GM21367 (cell line): ENCODE data around the gene TMEM59L.

Source experiments
- ATAC-seq: cut with Tn5 transposase; IDR thresholded peaks from one replicate; pipeline ENCODE4 v1.9.1; 2021; ENCODE audit not compliant: unreplicated experiment

Gene TMEM59L

GRCh38 chr19:18636183-18636968 lies 23.7 kb downstream of the TMEM59L start:
- ATAC-seq, result peak; percentile 80

- no peak for ATAC-seq
Measured at GRCh38 chr19:18636969-18637629, 24.4 kb downstream of the TMEM59L start, which contains the start of gene KLHL26. KLHL26 (plus strand) TSS chr19:18637028; CDS start chr19:18637055, 27 bp downstream.

DNA sequence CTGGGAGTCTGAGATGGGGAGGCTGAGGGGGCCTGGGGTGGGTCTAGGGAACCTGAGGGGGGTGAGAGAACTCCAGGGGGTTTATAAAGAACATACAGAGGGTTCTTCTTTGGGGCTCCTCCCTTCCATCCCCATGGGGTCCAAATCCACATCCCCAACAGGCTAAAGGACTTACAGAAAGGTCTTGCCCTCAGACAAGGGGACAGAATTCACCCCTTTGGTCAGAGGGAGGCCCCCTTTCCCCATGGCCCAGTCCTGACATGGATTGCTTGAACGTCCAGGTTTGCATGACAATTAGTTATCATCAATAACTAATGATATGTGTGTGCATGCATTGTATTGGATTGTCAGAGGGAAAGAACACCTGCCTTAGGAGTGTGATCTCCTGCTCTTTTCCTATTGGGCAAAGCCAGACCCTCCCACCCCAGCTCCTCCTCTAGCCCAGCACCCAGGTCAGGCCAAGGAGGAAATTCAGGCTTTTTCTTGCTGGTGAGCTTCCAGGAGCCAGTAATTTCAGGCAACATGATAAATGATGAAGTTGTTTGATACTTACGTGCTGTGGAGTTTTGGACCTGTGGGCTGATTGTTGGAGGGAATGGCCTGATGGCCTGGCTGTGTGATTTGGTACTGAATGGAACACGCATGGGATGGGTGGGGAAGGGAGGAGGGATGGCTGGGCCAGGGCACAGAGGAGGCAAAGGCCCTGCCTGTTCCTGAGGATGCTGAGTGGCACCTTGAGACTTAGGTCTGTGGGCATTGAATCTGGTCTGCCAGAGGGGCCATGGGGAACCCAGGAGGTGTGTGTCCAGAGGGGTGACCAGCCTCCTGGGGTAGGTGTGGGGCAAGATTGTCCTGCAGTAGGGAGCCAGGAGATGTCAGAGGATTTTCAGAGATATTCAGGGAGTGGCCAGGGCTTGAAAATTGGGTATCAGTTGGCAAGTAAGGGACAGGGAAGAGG lies 25.3 kb downstream of the TMEM59L start:
- ATAC-seq, result no peak

GRCh38 chr19:18639706-18640243 lies 27.1 kb downstream of the TMEM59L start:
- ATAC-seq, result no peak

DNA sequence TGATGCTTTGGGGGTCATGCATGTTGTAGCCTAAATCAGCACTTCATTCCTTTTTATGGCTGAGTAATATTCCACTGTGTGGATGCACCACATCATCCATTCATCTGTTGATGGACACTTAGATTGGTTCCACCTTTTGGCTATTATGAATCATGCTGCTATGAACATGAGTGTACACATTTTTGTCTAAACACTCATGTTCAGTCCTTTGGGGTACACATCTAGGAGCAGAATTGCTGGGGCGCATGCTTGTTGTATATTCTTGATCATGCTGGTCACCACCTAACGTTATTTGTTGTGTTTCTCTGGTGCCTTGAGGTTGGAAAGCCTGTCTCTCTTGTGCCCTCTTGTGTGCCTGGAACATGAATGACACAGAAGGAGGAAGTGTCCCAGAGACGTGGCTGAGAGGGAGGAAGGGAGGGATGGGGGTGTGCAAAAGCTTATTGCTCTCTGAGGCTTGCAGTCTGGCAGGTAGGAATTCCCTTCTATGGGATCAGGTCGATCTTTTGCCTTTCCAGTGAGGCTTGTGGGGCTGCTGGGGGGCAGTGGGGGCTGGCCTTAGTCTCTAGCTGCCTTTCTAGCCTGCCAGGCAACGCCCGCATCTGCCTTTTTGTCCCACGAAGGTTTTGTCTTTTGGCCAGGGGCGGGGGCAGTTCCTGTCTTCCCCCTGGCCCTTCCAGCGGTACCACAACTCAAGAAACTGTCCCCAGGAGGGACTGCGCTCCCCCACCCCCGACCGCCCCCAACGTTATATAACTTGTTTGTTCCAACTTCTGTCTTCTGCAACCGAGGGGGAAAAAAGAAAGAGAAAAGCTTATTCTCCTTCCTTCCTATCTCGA lies 31.7 kb downstream of the TMEM59L start:
- no peak for ATAC-seq

DNA sequence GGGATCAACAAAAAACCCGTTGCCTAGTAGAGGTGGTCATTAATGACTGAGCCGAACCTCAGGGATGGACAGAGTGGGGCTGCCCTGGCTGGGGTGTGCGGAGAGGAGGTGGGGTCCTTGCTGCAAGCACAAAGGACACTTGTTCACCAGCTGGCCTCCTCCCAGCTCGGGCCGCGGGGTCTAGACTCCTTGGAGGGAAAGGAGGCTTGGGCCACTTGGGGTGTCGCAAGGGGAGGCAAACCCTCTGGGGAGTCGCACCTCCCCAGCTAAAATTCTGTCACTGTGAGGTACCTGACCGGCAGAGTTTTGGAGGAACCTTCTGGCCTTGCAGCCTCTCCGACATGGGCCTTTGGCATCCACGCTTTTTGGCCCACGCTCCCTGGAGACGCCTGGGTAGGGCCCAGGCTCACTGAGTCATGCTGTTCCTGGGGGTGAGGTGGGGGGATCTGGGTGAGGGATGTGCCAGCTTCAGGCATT lies 32.4 kb downstream of the TMEM59L start:
- no peak for ATAC-seq

DNA sequence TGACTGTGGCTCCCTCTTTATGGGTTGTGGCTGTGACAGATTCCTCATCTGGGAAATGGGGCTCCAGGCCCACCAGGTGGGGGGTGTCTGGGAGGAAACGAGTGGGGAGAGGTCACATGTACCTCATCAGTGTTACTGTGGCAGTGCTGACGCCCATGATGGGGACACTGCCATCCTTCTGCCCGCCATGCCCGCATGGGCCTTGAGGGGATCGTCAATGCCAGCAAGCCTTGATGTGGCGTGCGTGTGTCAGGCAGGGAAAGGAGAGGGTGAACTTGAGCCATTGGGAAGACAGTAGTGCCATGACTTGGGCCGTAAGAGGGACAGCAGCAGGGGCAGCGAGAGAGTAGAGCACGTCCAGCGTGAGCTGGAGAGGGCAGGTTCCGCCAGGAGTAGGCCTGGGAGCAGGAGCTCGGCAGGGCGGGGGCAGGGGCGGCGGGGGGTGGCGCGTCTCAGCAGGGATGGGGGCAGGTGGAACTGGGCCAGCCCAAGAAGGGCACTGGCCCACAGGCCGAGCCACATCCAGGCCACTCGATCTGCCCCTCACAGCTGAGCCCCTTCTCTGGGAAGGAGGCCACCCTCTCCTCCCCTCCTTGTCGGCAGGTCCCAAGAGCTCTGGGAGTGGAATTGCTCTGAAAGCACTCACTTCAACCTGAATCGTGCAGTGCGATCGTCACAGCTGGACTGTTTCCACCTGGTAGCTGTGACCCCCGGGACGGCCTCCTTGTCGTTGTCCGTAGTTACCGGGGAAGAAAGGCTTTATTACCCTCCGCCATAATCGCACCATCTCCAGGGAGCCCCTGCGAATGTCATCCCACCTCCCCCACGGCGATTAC lies 34.1 kb downstream of the TMEM59L start:
- ATAC-seq, result no peak

DNA sequence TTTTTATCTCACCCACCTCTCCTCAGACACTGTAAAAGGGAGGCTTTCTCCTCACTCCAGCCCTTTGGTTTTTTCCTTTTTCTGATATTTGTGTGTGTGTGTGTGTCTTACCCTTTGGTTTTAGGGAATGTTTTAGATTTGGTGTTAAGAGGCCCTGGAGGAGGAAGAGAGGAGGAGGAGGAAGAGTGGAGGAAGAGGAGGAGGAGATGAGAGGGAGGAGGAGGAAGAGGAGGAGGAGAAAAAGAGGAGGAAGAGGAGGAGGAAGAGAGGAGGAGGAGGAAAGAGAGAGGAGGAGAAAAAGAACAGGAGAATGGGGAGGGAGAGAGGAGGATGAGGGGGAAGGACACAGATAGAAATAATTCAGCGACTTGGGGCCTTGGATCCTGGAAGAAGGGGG lies 34.7 kb downstream of the TMEM59L start:
- no peak for ATAC-seq

- ATAC-seq, result no peak
Measured at GRCh38 chr19:18647807-18648206, 35.1 kb downstream of the TMEM59L start.

DNA sequence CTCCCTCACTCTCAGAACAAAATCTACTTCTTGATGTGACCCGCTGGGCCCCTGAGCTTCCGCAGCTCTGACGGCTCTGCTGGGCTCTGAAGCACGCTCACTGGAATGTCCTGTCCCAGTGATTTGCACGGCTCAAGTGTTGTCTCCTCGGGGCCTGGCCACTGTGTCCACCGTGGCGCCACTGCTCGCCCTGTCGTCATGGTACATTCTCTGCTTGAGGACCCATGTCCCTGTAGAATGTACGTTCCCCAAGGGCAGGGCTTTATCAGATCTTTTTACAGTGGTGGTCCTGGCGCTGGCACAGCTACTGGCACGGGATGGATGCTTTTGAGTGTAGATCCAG lies 36.3 kb downstream of the TMEM59L start:
- ATAC-seq, result no peak

- ATAC-seq, result no peak
Measured at GRCh38 chr19:18649371-18650020, 36.8 kb downstream of the TMEM59L start.

DNA sequence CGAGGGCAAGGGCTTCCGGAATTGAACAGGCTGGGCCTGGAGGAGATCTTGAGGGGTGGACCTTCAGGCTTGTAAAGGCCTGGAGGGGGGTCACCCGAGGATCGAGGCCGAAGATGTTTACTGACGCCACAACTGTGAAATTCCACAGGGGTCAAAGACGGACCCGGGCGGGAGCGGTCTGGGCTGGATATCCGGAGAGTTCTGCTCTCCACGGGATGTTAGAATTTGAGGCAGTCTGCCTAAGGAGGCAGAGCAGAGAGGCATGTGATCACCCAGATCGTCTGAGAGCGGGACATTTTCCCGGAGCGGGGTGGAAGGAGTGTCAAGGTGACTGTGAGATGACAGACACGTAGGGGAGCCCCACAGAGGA lies 37.3 kb downstream of the TMEM59L start:
- no peak for ATAC-seq

- no peak for ATAC-seq
Measured at GRCh38 chr19:18650468-18651041, 37.9 kb downstream of the TMEM59L start.

GRCh38 chr19:18651300-18651699 lies 38.6 kb downstream of the TMEM59L start:
- no peak for ATAC-seq

GRCh38 chr19:18651733-18652132 lies 39.1 kb downstream of the TMEM59L start:
- ATAC-seq, result no peak

- no peak for ATAC-seq
Measured at GRCh38 chr19:18653853-18654252, 41.2 kb downstream of the TMEM59L start.

GRCh38 chr19:18654469-18654868 lies 41.8 kb downstream of the TMEM59L start:
- ATAC-seq, result no peak

- ATAC-seq, result no peak
Measured at GRCh38 chr19:18655173-18655844, 42.6 kb downstream of the TMEM59L start.
